HG02852 (cell line): Measurements from ENCODE around the gene OR51E1.

Experiments
- ATAC-seq: cut with Tn5 transposase; IDR thresholded peaks from one replicate; pipeline ENCODE4 v1.9.1; 2021; ENCODE audit warnings: mild to moderate bottlenecking, moderate library complexity; ENCODE audit not compliant: unreplicated experiment

The OR51E1 gene

GRCh38 chr11:4645974-4646373 lies 2.2 kb downstream of the OR51E1 start:
- no peak for ATAC-seq

GRCh38 chr11:4647766-4648165 lies 4.0 kb downstream of the OR51E1 start:
- no peak for ATAC-seq

- no peak for ATAC-seq
Observed at GRCh38 chr11:4654635-4655369, 11.0 kb downstream of the OR51E1 start.

- ATAC-seq: no peak
Observed at GRCh38 chr11:4658629-4659445, 15.1 kb downstream of the OR51E1 start.

GRCh38 chr11:4662876-4663275 lies 19.1 kb downstream of the OR51E1 start:
- no peak for ATAC-seq

- ATAC-seq: no peak
Observed at GRCh38 chr11:4664183-4664582, 20.4 kb downstream of the OR51E1 start.

GRCh38 chr11:4664786-4665185 lies 21.0 kb downstream of the OR51E1 start:
- no peak for ATAC-seq

- no peak for ATAC-seq
Observed at GRCh38 chr11:4665424-4665823, 21.6 kb downstream of the OR51E1 start.

GRCh38 chr11:4671741-4672140 lies 28.0 kb downstream of the OR51E1 start:
- no peak for ATAC-seq

- ATAC-seq: no peak
Observed at GRCh38 chr11:4672470-4672869, 28.7 kb downstream of the OR51E1 start.

- ATAC-seq: no peak
Observed at GRCh38 chr11:4673781-4674180, 30.0 kb downstream of the OR51E1 start.

- no peak for ATAC-seq
Observed at GRCh38 chr11:4677948-4678347, 34.2 kb downstream of the OR51E1 start.

- ATAC-seq: no peak
Observed at GRCh38 chr11:4680341-4680740, 36.6 kb downstream of the OR51E1 start.

- no peak for ATAC-seq
Observed at GRCh38 chr11:4682623-4683419, 39.0 kb downstream of the OR51E1 start.

GRCh38 chr11:4684631-4685285 lies 41.0 kb downstream of the OR51E1 start:
- no peak for ATAC-seq

- ATAC-seq: no peak
Observed at GRCh38 chr11:4695442-4695841, 51.7 kb downstream of the OR51E1 start.

- ATAC-seq: no peak
Observed at GRCh38 chr11:4697585-4697984, 53.8 kb downstream of the OR51E1 start, which contains the start of gene OR51E2. Gene OR51E2 (minus strand): TSS chr11:4697853. CDS start chr11:4682711, 15,142 bp downstream.

- peak; percentile 88 for ATAC-seq
Observed at GRCh38 chr11:4699697-4700435, 56.1 kb downstream of the OR51E1 start.

GRCh38 chr11:4700436-4700820 lies 56.6 kb downstream of the OR51E1 start:
- ATAC-seq: no peak
